ENCODE measurements around the gene POTEG.
"Not testable (repeated sequence)": the region's sequence is repeated elsewhere in the genome, so short reads cannot be mapped to it uniquely, and the experiment has no call there.

The POTEG gene

DNA sequence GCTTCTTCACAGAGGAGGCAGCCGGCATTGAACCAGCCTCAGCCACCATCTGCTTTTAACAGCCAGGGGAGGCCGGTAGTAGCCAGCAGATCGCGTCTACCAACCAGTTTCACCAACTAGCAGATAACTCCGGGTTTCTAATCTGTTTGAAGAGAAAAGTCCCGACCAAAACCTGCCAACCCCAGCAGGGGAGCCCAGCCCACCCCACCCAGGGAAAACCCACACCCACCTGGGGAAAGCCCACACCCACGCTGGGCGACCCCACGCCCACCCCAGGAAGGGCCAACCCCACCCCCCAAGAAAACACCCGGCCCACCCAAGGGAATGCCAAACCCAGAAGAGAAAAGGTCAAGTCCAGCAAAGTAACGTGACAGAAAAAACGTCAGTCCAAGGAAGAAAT is at the start of gene POTEG:
TSS of gene POTEG (minus strand) at position 101 of the 400 bp plus-strand sequence. CDS start at position 49, 52 bp downstream.
- DNase-seq = not testable (repeated sequence)

DNA sequence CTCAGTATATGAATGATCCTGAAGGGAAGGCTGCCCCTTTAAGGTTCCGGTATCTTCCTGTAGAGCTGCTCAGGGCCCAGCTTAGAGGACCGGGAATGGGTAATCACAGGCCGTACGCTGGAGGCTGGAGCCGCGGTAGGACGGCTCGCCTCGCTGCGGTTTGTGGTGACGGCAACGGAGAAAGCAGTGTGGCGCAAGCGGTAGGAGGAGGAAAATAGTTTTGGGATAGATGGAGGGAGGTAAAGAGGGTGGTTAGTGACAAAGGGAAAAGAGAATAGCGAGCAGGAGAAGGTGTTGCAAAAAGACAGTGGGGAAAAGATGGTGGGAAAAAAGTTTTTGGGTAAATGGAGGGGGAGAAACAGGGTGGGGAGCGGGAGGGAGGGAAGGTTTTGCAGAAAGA is 48.0 kb upstream of the POTEG start:
- DNase-seq = not testable (repeated sequence)

DNA sequence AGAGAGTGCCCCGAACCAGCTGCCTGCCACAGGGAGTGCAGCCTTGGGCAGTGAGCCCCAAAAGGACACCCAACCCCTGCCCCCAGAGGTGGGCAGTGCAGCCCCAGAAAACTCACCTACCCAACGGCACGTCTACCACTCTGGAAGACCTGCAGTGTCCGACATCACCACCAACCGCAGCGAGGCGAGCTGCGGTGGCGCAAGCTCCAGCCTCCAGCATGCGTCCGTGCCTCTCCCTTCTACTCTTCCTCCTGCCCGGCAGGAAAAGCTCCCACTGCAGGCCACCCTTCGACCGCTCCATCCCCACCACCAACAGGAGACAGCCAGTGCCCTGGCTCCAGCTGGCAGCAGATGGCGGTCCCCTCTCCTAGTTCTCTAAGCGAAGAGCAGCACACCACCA is 47.3 kb upstream of the POTEG start:
- DNase-seq = not testable (repeated sequence)

DNA sequence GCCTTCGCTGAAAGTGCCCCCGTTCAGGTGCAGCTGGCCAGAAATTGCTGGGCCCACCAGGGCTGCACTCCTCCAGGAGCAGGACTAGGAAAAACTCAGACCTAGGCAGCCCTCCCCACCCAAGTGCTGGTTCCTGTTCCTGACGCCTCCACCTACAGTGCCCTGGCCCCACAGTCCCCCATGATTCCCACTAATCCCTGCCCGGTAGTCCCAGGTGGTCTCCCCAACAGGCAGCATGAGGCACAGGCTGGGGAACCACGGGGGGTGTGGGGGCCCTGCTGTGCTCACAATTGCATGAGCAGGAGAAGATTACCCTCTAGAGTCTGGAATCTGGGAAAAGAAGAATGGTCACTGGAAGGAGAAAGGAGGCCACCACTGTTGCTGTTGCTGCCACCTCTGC is 46.4 kb upstream of the POTEG start:
- DNase-seq = not testable (repeated sequence)

DNA sequence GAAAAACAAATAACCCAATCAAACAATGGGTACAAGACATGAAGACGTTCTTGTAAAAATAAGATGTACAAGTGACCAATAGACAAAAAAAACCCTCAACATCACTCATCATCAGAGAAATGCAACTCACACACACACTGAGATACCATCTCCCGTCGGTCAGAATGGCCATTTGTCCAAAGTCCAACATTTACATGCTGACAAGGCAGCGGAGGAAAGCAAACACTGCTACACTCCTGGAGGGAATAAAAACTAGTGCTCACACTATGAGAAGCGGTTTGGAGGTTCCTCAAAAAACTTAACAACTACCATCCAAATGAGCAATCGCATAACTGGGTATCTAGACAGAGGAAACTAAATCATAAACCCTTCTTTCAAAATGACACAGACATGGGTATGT is 11.6 kb upstream of the POTEG start:
- DNase-seq = not testable (repeated sequence)

DNA sequence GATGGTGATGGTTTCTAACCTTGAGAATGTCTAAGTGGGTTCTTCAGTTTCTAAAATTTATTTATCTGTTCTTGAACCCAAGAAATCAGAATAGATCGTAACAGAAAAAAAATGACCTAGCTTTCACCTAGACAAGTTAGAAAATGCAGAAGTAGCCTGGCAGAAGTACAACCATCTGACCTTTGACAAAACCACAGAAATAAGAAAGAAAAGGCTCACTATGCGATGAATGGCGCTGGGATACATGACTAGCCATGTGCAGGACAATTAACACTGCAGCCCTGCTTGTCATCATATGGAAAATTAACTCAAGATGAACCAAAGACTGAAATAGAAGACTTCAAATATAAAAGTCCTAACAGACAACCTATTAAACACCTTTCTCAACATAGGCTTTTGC is 5.7 kb upstream of the POTEG start:
- DNase-seq = not testable (repeated sequence)

DNA sequence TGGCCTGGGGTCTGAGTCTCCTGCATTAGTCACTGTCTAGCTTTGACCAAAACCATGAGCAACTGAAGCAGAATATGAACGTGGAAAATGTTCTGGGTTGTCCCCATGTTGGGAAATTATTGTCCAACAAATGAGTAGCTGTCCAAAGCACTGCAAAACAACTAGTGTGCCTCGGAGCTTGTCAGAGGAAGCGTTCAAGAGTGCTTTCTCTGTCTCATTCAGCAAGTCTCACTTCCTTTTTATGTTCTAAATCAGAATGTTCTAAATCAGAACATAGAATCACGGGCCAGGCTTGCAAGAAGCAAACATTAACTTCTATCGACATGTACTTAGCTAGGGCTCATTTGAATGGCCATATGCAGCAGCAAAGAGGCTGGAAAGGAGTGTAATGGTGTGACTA is 5.1 kb upstream of the POTEG start:
- DNase-seq = not testable (repeated sequence)

DNA sequence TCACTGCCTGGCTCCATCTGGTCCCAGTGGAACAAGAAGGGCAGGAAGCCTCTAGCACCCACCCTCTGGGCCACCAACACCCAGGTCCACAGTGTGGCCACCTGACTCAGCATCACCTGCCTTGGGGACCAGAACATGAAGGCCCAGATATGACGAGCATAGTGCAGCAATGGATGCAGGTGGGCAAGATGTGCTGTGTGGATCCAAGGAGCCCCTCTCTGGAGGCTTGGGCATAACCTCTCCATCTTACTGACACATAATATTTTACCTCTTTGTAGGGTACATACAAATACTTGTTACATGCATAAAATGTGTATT is 2.9 kb upstream of the POTEG start:
- not testable (repeated sequence) for DNase-seq

DNA sequence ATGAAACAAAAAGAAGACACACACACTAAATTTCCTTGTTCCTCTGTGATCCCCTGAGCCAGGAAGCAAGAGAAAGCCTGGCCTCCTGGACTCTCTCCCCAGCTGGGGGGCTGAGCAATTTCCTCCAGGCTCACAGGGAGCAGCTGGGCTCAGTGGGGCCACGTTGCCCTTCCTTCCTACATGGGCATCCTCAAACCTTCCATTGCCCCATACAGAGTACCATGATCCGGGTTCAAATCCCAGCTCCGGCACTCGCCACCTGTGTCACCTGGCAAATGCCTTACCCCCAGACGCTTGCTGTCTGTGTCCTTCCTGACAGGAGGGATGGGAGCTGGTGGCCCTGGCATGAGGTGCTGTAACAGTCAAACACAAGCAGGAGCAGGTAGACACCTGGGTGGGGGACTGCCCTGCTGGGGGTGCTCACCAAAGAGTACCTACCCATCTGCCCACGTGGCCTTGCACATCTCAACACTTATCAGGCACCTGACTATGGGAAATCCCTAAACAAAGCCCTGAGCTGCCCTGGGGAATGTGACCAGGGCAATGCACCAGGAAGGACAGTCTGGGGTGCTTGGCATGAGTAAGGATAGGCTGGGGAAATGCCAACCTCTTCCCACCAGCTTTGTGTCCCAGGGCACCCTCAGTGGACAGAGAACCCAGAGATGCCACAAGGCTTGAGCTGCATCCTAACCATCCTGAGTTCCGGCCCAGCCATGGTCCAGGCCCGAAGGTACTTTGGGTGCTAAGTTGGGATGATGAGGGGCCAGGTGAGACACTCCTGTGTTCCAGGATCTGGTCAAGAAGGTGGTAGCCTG is 2.4 kb upstream of the POTEG start:
- not testable (repeated sequence) for DNase-seq

DNA sequence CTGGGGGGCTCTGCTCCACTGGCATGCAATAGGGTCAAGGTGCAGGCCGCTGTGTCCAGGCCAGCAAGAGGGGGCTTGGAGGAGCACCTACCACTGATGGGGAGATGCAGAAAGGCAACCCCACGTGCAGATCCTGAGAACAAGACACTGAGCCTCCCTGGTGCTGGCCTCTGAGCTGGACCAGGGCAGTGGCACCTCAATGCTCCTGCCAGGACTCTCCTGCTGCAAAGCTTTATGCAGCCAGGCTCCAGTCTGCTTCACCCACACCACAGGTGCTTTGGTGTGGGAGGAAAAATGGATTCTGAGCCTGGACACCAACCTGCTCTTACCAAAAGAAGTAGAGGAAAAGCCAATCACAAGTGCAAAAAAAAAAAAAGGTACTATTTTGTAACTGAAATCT is 1.7 kb upstream of the POTEG start:
- not testable (repeated sequence) for DNase-seq

DNA sequence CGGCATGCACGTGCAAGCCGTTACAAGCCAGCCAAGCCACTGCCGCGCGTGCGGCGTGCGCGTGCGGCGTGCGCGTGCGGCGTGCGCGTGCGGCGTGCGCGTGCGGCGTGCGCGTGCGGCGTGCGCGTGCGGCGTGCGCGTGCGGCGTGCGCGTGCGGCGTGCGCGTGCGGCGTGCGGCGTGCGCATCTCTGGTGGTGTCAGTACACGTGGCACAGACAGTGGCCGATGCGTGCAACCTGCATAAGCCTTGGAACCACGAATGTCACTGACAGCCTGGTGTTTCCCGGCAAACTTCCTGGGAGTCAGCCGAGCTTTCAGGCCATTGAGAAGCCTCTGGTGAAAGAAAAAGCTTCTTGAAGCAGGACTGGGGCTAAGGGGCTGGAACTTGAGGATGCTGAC is 750 bp upstream of the POTEG start:
- DNase-seq = not testable (repeated sequence)

DNA sequence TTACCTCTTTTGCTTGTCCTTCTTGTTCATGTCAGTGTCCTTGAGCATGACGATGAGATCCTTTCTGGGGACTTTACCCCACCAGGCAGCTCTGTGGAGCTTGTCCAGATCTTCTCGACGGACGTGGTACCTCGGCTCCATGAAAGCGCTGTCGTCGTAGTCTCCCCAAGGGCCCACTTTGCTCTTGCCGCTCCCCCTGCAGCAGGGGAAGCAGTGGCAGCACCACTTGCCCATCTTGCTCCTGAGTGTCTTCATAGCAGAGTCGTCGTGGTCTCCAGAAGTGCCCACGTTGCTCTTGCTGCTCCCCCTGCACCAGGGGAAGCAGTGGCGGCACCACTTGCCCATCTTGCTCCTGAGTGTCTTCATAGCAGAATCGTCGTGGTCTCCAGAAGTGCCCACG is 376 bp downstream of the POTEG start:
- DNase-seq = not testable (repeated sequence)

DNA sequence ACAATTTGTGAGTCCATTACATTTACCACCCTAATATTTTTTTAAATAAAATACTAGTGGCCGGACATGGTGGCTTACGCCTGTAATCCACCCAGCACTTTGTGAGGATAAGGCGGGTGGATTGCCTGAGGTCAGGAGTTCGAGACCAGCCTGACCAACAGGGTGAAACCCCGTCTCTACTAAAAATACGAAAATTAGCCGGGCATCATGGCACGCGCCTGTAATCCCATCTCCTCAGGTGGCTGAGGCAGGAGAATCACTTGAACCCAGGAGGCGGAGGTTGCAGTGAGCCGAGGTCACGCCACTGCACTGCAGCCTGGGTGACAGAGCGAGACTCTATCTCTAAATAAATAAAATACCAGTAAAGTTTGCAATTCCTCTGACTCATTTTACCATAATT is 25.6 kb downstream of the POTEG start:
- DNase-seq = not testable (repeated sequence)

DNA sequence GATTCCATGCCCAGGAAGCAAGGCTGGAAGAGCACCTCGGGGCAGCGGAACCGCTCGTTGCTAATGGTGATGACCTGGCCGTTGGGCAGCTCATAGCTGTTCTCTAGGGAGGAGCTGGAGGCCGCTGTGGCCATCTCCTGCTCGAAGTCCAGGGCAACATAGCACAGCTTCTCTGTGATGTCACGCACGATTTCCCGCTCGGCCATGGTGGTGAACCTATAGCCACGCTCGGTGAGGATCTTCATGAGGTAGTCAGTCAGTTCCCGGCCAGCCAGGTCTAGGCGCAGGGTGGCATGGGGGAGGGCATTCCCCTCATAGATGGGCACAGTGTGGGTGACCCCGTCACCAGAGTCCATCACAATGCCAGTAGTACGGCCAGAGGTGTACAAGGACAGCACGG is 32.0 kb downstream of the POTEG start:
- DNase-seq = not testable (repeated sequence)

DNA sequence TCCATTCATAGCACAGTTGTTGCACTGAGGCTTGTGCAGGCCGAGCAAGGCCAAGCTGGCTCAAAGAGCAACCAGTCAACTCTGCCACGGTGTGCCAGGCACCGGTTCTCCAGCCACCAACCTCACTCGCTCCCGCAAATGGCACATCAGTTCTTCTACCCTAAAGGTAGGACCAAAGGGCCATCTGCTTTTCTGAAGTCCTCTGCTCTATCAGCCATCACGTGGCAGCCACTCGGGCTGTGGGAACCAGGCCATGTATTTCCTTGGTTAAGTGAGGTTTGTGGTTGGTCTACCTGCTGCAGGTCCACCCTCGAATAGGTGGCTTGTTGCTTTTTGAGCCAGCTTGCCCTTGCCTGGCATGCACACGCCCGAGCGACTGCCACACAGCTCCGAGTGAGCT is 39.4 kb downstream of the POTEG start:
- not testable (repeated sequence) for DNase-seq

DNA sequence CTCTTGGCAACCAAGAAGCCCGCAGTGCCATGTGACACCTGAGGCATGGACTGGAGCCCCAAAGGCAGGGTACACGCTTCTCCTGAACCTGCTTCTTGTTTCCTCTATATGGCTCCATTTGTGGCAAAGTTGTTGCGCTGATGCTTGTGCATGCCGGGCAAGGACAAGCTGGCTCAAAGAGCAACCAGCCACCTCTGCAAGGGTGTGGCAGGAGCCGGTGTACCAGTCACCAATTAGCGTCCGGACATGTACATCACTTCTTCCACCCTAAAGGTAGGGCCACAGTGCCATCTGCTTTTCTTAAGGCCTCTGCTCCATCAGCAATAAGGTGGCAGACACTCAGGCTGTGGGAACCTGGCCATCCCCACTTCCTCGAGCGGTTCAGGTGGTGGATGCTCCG is 43.9 kb downstream of the POTEG start:
- DNase-seq = not testable (repeated sequence)

DNA sequence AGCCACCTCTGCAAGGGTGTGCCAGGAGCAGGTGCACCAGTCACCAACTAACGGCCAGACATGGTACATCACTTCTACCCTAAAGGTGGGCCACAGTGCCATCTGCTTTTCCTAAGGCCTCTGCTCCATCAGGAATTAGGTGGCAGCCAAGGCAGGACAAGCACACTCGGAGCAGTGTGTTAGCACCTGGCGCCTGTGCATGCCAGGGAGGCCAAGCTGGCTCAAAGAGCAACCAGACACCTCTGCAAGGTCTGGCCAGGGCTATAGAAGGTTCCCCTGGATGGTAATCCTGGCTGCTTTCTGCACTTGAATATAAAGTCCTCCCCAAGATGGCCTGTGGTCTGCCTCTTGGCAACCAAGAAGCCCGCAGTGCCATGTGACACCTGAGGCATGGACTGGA is 45.4 kb downstream of the POTEG start:
- DNase-seq = not testable (repeated sequence)

DNA sequence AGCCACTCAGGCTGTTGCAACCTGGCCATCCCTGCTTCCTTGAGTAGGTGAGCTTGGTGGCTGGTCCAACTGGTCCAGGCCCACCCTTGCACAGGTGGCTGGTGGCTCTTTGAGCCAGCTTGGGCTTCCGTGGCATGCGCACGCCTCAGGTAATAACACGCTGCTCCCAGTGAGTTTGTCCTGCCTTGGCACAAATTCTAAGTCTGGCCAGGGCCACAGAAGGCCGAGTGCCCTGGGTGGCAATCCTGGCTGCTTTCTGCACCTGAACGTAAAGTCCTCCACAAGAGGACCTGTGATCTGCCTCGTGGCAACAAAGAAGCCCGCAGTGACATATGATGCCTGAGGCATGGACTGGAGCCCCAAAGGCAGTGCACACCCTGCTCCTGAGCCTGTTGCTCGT is 47.1 kb downstream of the POTEG start:
- not testable (repeated sequence) for DNase-seq

DNA sequence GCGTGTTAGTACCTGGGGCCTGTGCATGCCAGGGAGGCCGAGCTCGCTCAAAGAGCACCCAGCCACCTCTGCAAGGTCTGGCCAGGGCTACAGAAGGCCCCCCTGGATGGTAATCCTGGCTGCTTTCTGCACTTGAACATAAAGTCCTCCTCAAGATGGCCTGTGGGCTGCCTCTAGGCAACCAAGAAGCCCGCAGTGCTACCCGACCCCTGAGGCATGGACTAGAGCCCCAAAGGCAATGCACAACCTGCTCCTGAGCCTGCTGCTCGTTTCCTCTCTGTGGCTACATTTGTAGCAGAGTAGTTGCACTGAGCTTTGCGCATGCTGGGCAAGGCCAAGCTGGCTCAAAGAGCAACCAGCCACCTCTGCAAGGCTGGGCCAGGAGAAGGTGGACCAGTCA is 47.8 kb downstream of the POTEG start:
- DNase-seq = not testable (repeated sequence)

DNA sequence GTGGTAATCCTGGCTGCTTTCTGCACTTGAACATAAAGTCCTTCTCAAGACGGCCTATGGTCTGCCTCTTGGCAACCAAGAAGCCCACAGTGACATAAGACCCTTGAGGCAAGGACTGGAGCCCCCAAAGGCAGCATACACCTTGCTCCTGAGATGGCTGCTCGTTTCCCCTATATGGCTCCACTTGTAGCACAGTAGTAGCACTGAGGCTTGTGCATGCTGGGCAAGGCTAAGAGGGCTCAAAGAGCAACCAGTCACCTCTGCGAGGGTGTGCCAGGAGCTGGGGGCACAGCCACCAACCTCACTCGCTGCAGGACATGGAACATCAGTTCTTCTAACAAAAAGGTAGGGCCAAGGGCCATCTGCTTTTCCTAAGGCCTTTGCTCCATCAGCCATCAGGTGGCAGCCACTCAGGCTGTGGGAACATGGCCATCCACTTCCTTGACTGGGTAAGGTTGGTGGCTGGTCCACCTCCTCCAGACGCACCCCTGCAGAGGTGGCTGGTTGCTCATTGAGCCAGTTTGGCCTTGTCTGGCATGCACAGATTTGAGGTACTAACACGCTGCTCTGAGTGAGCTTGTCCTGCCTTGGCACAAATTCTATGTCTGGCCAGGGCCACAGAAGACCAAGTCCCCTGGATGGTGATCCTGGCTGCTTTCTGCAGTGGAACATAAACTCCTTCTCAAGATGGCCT is 49.9 kb downstream of the POTEG start:
- not testable (repeated sequence) for DNase-seq

DNA sequence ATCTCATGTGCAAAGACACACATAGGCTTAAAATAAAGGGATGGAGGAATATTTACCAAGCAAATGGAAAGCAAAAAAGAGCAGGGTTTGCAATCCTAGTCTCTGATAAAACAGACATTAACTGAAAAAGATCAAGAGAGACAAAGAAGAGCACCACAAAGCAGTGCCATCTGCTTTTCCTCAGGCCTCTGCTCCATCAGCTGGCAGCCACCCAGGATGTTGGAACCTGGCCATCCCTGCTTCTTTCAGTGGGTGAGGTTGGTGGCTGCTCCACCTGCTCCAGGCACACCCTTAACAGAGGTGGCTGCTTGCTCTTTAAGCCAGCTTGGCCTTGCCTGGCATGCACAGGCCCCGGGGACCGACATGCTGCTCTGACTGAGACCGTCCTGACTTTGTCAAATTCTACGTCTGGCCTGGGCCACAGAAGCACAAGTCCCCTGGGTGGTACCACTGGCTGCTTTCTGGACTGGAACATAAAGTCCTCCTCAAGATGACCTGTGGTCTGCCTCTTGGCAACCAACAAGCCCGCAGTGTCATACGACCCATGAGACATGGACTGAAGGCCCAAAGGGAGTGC is 51.0 kb downstream of the POTEG start:
- DNase-seq = not testable (repeated sequence)

DNA sequence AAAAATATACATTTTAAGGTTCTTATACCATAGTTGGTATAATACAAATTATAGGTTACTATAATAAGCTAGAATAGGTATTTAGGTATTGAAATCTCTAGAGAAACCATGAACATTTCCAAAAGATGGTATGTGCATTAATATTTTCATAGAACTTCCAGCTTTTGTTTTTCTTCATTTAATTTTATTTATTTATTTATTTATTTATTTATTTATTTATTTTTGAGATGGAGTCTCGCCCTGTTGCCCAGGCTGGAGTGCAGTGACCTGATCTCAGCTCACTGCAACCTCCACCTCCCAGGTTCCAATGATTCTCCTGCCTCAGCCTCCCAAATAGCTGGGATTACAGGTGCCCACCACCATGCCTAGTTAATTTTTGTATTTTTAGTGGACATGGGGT is 54.0 kb downstream of the POTEG start:
- DNase-seq = not testable (repeated sequence)

DNA sequence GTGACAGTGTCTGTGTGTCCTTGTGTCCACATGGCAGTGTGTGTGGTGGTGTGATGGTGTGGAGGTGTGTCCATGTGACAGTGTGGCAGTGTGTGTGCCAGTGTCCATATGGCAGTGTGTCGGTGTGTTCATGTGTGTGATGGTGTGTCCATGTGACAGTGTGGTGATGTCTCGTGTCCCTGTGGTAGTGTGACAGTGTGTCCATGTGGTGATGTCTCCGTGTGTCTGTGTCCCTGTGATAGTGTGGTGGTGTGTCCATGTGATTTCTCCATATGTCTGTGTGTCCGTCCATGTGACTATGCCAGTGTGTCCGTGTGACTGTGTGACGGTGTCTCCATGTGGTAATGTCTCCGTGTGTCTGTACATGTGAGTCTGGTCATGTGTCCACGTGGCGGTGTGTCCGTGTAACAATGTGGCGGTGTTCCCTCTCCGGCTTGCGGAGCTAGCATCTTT is 59.7 kb downstream of the POTEG start:
- DNase-seq = not testable (repeated sequence)
